Osteoblast (primary cell): ENCODE data around the gene ZFPM1. TPM values are rescaled to one million over a fixed set of nuclear protein-coding genes. Genes with fewer than 3 reads are reported as not detected.
A peak's percentile ranks its signal among the peaks of the same experiment; 100 is the strongest.

Experiments
- DNase-seq: peaks from one replicate; pipeline ENCODE4 v3.0.0; 2011; ENCODE audit warnings: low spot score, mixed read lengths; ENCODE audit not compliant: insufficient read length; ENCODE audit errors: missing footprints
- H2AFZ ChIP-seq: 2 replicates; pipeline ENCODE4 v1.6.0; 2011; ENCODE audit warnings: mild to moderate bottlenecking, low read length
- H3K27ac ChIP-seq: 2 replicates; pipeline ENCODE4 v1.5.1; 2011; ENCODE audit warnings: mild to moderate bottlenecking, low read depth, low read length, moderate library complexity
- H3K27me3 ChIP-seq: 2 replicates; pipeline ENCODE4 v1.6.0; 2012; ENCODE audit warnings: mild to moderate bottlenecking, control low read depth, inconsistent platforms, low read length, moderate library complexity; ENCODE audit not compliant: insufficient read depth
- H3K36me3 ChIP-seq: 2 replicates; pipeline ENCODE4 v1.5.1; 2011; ENCODE audit warnings: mild to moderate bottlenecking, low read length, control low read depth, moderate library complexity; ENCODE audit not compliant: insufficient read depth
- H3K4me1 ChIP-seq: 2 replicates; pipeline ENCODE4 v1.5.1; 2011; ENCODE audit warnings: mild to moderate bottlenecking, low read length, control low read depth, moderate library complexity; ENCODE audit not compliant: insufficient read depth
- H3K4me2 ChIP-seq: 2 replicates; pipeline ENCODE4 v1.6.0; 2011; ENCODE audit warnings: mild to moderate bottlenecking, low read length; ENCODE audit not compliant: insufficient read depth
- H3K4me3 ChIP-seq: fragments of 200-600 bp; sonication (generic); 3 replicates; pipeline ENCODE4 v1.5.1; 2012; ENCODE audit warnings: mild to moderate bottlenecking, low read length, inconsistent platforms; ENCODE audit not compliant: insufficient read depth
- H3K79me2 ChIP-seq: 2 replicates; pipeline ENCODE4 v1.6.0; 2012; ENCODE audit warnings: mild to moderate bottlenecking, low read length, control low read depth, inconsistent platforms; ENCODE audit not compliant: insufficient read depth
- H3K9me3 ChIP-seq: 2 replicates; pipeline ENCODE4 v1.5.1; 2011; ENCODE audit warnings: low read depth, low read length, control low read depth
- H4K20me1 ChIP-seq: 2 replicates; pipeline ENCODE4 v1.6.0; 2012; ENCODE audit warnings: mild to moderate bottlenecking, low read length, control low read depth; ENCODE audit not compliant: insufficient read depth
- total RNA-seq: library from RNA; depleted of rRNA; stranded (reverse); fragments of >200 nt; gene quantifications from 2 replicates; pipeline ENCODE4 v1.2.3, GENCODE V29; 2012
- TF ChIP-seq, protein P1 (sequence below): IDR thresholded peaks from 2 replicates; pipeline ENCODE4 v1.5.1; 2011; ENCODE audit warnings: mild to moderate bottlenecking, low read depth, low read length, moderate library complexity; ENCODE audit errors: extremely low read depth

ZFPM1 gene
- total RNA-seq, 1 donor = 2.2 TPM

DNA sequence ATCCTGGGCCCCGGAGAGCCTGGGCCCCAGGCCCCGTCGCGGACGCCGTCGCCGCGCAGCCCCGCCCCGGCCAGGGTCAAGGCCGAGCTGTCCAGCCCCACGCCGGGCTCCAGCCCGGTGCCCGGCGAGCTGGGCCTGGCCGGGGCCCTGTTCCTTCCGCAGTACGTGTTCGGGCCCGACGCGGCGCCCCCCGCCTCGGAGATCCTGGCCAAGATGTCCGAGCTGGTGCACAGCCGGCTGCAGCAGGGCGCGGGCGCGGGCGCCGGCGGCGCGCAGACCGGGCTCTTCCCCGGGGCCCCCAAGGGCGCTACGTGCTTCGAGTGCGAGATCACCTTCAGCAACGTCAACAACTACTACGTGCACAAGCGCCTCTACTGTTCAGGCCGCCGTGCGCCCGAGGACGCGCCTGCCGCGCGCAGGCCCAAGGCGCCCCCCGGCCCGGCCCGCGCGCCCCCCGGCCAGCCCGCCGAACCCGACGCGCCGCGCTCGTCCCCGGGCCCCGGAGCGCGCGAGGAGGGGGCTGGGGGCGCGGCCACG is 80.4 kb downstream of the ZFPM1 start:
- H3K79me2 ChIP-seq = peaks cover 2% of the 10 kb centered on the region
- peak; percentile 93 for DNase-seq
- H3K9me3 ChIP-seq = no peaks in the 10 kb centered on the region
- no peak overlapping the region for H3K27ac ChIP-seq
- peaks cover 4% of the 10 kb centered on the region for H3K4me1 ChIP-seq
- H2AFZ ChIP-seq = no peak overlapping the region
- TF ChIP-seq, protein P1, sequence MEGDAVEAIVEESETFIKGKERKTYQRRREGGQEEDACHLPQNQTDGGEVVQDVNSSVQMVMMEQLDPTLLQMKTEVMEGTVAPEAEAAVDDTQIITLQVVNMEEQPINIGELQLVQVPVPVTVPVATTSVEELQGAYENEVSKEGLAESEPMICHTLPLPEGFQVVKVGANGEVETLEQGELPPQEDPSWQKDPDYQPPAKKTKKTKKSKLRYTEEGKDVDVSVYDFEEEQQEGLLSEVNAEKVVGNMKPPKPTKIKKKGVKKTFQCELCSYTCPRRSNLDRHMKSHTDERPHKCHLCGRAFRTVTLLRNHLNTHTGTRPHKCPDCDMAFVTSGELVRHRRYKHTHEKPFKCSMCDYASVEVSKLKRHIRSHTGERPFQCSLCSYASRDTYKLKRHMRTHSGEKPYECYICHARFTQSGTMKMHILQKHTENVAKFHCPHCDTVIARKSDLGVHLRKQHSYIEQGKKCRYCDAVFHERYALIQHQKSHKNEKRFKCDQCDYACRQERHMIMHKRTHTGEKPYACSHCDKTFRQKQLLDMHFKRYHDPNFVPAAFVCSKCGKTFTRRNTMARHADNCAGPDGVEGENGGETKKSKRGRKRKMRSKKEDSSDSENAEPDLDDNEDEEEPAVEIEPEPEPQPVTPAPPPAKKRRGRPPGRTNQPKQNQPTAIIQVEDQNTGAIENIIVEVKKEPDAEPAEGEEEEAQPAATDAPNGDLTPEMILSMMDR = no peak
- H4K20me1 ChIP-seq = peaks cover 9% of the 10 kb centered on the region
- H3K4me3 ChIP-seq = peak overlapping the region; percentile 76
- no peaks in the 10 kb centered on the region for H3K36me3 ChIP-seq
- peak overlapping the region; percentile 72 for H3K4me2 ChIP-seq
- H3K27me3 ChIP-seq = peaks cover 5% of the 10 kb centered on the region

DNA sequence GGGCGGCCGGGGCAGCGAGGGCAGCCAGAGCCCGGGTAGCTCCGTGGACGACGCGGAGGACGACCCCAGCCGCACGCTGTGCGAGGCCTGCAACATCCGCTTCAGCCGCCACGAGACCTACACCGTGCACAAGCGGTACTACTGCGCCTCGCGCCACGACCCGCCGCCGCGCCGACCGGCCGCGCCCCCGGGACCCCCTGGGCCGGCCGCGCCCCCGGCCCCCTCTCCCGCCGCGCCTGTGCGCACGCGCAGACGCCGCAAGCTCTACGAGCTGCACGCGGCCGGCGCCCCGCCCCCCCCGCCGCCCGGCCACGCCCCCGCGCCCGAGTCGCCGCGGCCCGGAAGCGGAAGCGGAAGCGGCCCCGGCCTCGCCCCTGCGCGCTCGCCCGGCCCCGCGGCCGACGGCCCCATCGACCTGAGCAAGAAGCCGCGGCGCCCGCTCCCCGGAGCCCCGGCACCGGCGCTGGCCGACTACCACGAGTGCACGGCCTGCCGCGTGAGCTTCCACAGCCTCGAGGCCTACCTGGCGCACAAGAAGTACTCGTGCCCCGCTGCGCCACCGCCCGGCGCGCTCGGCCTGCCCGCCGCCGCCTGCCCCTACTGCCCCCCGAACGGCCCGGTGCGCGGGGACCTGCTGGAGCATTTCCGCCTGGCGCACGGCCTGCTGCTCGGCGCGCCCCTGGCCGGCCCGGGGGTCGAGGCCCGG is 81.0 kb downstream of the ZFPM1 start:
- peaks cover 5% of the 10 kb centered on the region for H3K27me3 ChIP-seq
- H3K27ac ChIP-seq = peak overlapping the region; percentile 45
- no peaks in the 10 kb centered on the region for H3K36me3 ChIP-seq
- H3K4me3 ChIP-seq = peak overlapping the region; percentile 76
- H3K4me1 ChIP-seq = peaks cover 4% of the 10 kb centered on the region
- peaks cover 9% of the 10 kb centered on the region for H4K20me1 ChIP-seq
- H3K79me2 ChIP-seq = peaks cover 2% of the 10 kb centered on the region
- TF ChIP-seq, protein P1 = no peak
- H2AFZ ChIP-seq = no peak overlapping the region
- peak overlapping the region; percentile 72 for H3K4me2 ChIP-seq
- no peaks in the 10 kb centered on the region for H3K9me3 ChIP-seq
- DNase-seq = peak; percentile 100

DNA sequence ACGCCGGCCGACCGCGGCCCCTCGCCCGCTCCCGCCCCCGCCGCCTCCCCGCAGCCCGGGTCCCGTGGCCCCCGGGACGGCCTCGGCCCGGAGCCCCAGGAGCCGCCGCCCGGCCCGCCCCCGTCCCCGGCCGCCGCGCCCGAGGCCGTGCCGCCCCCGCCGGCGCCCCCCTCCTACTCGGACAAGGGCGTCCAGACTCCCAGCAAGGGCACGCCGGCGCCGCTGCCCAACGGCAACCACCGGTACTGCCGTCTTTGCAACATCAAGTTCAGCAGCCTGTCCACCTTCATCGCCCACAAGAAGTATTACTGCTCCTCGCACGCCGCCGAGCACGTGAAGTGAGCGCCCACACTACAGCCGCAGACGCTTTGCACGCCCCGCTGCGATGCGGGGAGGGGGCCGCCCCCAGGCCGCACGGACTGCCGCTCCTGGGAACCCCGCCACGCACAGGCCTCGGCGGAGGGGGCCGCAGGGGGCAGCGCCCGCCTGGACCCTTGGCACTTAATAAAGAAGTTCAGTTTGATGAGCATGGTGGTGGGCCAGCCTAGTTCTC is 81.6 kb downstream of the ZFPM1 start:
- H3K9me3 ChIP-seq = no peaks in the 10 kb centered on the region
- H3K4me3 ChIP-seq = peak overlapping the region; percentile 76
- H4K20me1 ChIP-seq = peaks cover 9% of the 10 kb centered on the region
- no peak overlapping the region for H2AFZ ChIP-seq
- H3K27ac ChIP-seq = no peak overlapping the region
- peaks cover 9% of the 10 kb centered on the region for H3K27me3 ChIP-seq
- no peaks in the 10 kb centered on the region for H3K36me3 ChIP-seq
- H3K4me1 ChIP-seq = peaks cover 4% of the 10 kb centered on the region
- peak overlapping the region; percentile 74 for H3K4me2 ChIP-seq
- peak; percentile 98 for DNase-seq
- peaks cover 2% of the 10 kb centered on the region for H3K79me2 ChIP-seq
- TF ChIP-seq, protein P1 = no peak

DNA sequence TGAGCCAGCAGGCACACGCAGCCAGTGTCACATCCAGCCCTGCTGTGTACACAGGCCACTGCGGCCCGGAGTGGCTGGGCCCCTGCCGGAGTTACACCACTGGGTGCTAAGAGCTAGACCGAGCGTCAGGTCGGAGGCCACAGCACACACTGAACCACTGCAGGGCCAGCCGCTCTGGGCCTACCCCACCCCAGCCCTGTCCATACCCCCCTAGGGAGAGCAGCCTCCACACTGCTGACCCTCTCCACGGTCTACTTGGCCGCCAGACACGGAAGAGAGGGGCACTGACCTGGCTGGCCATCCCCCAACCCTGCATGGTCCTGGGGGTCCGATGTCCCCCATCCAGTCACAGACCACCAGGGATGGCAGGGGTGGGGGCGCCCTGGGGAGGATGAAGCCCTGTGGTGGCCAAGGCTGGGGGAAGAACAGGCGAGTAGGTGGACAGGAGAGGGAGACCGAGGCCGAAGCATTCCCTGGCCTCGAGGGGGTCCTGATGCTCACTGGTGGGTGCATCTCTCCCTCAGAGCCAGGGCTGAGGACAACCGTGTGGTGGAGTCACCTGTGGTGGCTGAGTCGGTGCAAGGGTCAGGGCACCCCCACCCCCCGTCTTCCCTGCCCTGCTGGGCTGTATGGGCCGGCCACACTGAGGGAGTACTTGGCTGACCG is 82.2 kb downstream of the ZFPM1 start:
- Histone ChIP-seq H3K4me1 (peaks cover 4% of the 10 kb centered on the region), H2AFZ (no peak overlapping the region), H3K36me3 (no peaks in the 10 kb centered on the region), H3K79me2 (peaks cover 2% of the 10 kb centered on the region), H3K4me3 (peak overlapping the region; percentile 65), H3K4me2 (peak overlapping the region; percentile 74), H4K20me1 (peaks cover 9% of the 10 kb centered on the region), H3K27ac (no peak overlapping the region), H3K9me3 (no peaks in the 10 kb centered on the region), H3K27me3 (peaks cover 15% of the 10 kb centered on the region)
- TF ChIP-seq, protein P1 = no peak
- no peak for DNase-seq
